Measurements from ENCODE around the gene MBD4.

Gene MBD4

GRCh38 chr3:129441782-129442181, 2.0 kb upstream of the MBD4 start:
- H3K4me3 ChIP-seq (replicated peaks in 1 of 2; ENCODE audit: low read depth in 2 of 2, low read length in 2 of 2) = peak overlapping the region in 1 of 2 donors; percentile 22
- peak; percentile 60 to 91 for DNase-seq (ENCODE audit: low read depth in 2 of 2)
- TF ChIP-seq CTCF (IDR thresholded peaks at IDR 0.05; ENCODE audit: low read depth, low read length) = peak; percentile 4

GRCh38 chr3:129441215-129441614, 1.5 kb upstream of the MBD4 start:
- peak overlapping the region; percentile 91 to 92 for H3K4me3 ChIP-seq (replicated peaks in 1 of 2; ENCODE audit: low read depth in 2 of 2, low read length in 2 of 2)
- peak in 1 of 2 donors; percentile 30 for DNase-seq (ENCODE audit: low read depth in 2 of 2)
- TF ChIP-seq CTCF (IDR thresholded peaks at IDR 0.05; ENCODE audit: low read depth, low read length) = no peak

GRCh38 chr3:129440618-129441190, 956 bp upstream of the MBD4 start:
- no peak for TF ChIP-seq CTCF (IDR thresholded peaks at IDR 0.05; ENCODE audit: low read depth, low read length)
- no peak for DNase-seq (ENCODE audit: low read depth in 2 of 2)
- peak overlapping the region; percentile 91 to 92 for H3K4me3 ChIP-seq (replicated peaks in 1 of 2; ENCODE audit: low read depth in 2 of 2, low read length in 2 of 2)

- peak overlapping the region; percentile 91 to 92 for H3K4me3 ChIP-seq (replicated peaks in 1 of 2; ENCODE audit: low read depth in 2 of 2, low read length in 2 of 2)
- no peak for TF ChIP-seq CTCF (IDR thresholded peaks at IDR 0.05; ENCODE audit: low read depth, low read length)
- peak in 1 of 2 donors; percentile 40 for DNase-seq (ENCODE audit: low read depth in 2 of 2)
Measured at GRCh38 chr3:129439226-129439816, 427 bp downstream of the MBD4 start.

- H3K4me3 ChIP-seq (replicated peaks in 1 of 2; ENCODE audit: low read depth in 2 of 2, low read length in 2 of 2) = no peak overlapping the region
- TF ChIP-seq CTCF (IDR thresholded peaks at IDR 0.05; ENCODE audit: low read depth, low read length) = no peak
Measured at GRCh38 chr3:129435367-129435766, 4.4 kb downstream of the MBD4 start.

GRCh38 chr3:129434140-129434539, 5.6 kb downstream of the MBD4 start:
- H3K4me3 ChIP-seq (replicated peaks in 1 of 2; ENCODE audit: low read depth in 2 of 2, low read length in 2 of 2) = no peak overlapping the region
- DNase-seq (ENCODE audit: low read depth in 2 of 2) = no peak
- no peak for TF ChIP-seq CTCF (IDR thresholded peaks at IDR 0.05; ENCODE audit: low read depth, low read length)

More at GRCh38 chr3:129435367-129435766, 4.4 kb downstream of the MBD4 start:
- no peak for DNase-seq (ENCODE audit: low read depth in 2 of 2)

Data from cardiac fibroblast (primary cell).